Neural progenitor cell (in vitro differentiated cells): ENCODE results near the gene GHR.

ENCODE experiments used
- CTCF ChIP-seq: fragments of 200-600 bp; sonication (generic); IDR thresholded peaks from 2 replicates; pipeline ENCODE4 v1.5.1; 2017; ENCODE audit warnings: antibody characterized with exemption, mild to moderate bottlenecking
- EZH2 ChIP-seq: fragments of 200-600 bp; sonication (generic); IDR thresholded peaks from 2 replicates; pipeline ENCODE4 v1.6.1; 2017; ENCODE audit warnings: antibody characterized with exemption, mild to moderate bottlenecking, moderate library complexity
- EZH2phosphoT487 ChIP-seq: fragments of 200-600 bp; sonication (generic); IDR thresholded peaks from 2 replicates; pipeline ENCODE4 v1.6.1; 2017; ENCODE audit warnings: antibody characterized with exemption

- no peak for TF ChIP-seq EZH2phosphoT487
- no peak for TF ChIP-seq EZH2
- no peak for TF ChIP-seq CTCF
Measured at GRCh38 chr5:42526179-42526578, 102.9 kb downstream of the GHR start.
